NCI-H2171 (cell line): Measurements from ENCODE around the gene AGAP1.
"Not testable (repeated sequence)": the region's sequence is repeated elsewhere in the genome, so short reads cannot be mapped to it uniquely, and the experiment has no call there.

Experiments
- DNase-seq: peaks from one replicate; lab custom pipeline; 2025; lab: John Stamatoyannopoulos, UW

Gene AGAP1

DNA sequence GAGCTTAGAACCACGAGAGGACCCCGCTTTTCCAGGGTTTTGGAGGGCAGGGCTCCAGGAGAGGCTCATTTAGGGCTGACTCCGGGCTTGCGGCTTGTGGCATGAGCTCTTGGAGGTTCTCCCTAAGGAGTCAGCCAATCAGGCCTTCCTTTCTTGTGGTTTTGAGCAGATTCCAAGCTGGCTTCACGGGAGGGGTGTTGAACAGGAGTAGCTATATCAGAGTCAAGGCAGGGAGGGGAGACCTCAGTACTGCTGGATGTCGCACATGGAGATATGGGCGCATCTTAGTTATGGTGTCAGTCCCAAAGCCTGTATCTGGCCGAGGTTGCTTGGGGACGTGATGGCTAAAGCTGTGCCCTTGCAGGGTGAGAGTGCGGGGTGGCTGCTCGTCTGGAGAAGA, 98.6 kb downstream of the AGAP1 start:
- DNase-seq, result no peak

DNA sequence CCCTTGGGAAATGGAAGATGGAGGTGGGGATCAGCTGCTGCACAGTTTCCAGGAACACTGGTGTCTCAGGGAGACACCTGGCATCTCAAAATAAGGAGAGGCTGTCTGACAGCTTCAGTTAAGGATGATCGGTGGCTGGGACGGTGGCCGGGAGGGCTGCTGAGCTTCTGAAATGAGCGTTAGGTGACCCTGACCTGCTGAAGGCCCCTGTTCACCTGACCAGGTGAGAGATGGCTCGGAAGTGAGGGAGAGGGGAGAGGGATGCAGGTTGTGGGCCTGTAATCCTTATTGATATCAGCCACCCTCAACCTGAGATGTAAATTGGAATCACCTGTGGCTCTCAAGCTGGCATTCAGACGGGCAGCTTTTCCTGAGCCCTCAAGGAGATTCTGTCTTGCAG, 99.0 kb downstream of the AGAP1 start:
- DNase-seq, result no peak

DNA sequence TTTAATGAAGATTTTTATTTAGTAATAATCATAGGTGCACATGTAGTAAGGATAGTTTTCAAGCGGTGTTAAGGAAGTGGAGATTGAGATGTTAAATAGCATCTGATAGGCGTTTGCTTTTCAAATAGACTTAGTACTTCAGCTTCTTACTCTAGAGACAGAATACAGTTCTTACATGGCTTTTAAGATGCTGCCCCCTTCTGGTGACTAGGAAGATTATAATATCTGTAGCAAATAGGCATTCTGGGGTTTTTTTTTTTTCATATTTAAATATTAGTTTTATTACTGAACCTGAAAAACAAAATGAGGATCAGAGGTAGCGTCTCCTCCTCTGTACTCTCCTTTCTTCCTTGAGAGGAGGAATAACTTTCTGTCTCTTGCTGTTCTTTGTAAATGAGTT, 100.2 kb downstream of the AGAP1 start:
- peak; percentile 49 for DNase-seq

DNA sequence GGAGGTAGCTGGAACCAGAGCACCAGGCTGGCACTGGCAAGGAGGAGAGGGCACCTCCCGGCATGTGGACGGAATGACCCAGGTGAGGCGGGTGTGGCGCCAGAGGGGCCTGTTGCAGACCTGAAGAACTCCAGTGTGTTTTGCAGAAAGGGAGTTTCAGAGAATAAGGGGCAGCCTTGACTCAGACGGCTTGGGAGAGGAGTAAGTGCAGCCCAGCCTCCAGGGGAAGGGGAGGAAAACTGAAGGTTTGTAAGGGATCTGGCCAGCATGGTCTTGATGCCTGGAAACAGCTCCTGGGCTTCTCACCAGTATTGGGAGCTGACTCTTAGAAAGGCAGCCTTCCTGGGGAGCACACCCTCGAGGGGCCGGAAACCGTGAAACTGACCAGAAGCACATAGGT, 101.1 kb downstream of the AGAP1 start:
- no peak for DNase-seq

DNA sequence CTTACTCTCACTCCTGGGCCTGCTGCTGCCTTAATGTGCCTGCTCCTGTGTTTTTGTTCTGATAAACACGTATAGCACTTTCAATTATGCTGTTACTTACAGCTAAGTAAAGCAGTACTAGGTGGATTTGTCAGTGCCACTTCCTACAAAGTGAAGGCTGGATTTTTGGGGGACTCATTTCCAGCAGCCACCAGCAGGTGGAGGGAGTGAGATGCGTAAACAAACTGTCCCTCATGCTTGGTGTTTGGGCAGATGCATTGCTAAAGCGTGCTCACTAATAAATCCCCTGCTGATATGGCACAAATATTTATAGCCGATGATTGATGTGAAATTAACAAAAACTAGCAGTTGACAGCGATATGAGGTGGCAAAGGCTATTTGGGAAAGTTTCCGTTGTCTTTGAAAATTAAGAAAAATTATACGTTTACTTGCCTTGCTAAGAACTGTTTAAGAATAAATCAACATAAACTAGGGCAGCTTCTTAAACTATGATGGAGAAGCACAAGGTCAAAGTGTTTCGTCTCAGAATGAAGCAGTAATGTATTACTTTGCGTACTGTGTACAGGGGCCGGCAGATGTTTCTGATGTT, 101.7 kb downstream of the AGAP1 start:
- DNase-seq, result no peak

DNA sequence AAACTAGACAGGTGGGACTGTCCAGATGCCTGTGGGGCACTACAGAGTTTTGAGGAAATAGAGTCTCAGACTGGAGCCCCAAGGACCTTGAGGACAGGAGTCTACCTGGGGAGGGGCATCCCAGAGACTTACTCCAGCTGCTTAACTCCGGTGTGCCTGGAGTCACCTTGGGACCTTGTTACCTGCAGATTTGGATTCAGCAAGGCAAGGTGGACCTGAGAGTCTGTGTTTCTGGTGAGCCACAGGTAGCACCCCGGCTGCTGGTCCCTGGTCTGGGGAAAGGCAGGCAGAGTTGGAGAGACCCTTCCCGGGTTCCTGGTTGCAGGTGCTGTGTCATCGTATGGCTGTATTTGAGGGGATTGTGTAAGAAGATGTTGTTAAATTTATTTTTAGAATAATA, 102.4 kb downstream of the AGAP1 start:
- DNase-seq, result no peak

DNA sequence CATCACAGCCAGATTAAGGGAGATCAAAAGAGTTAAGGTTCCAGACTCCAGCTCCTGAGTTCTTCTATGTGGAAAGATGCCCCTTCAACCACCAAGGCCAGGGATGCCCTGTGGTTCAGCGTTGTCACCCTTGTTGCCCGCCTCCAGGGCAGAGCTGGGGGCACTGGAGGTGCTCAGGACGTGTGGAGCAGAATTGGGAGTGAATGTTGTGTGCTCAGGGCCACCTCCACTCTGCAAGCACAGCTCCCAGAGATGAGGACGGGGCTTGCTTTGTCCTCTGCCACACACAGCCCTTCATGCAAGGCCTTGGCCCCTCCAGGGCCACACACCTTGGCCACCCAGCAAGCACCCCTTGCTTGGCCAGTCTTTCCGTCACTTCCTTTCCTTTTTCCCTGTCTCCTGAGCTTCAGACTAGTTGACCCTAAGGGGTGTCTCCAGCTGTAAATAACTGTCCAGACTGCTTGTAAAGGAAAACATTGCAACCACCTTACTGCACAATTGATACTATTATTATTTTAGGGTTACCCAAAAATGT, 103.3 kb downstream of the AGAP1 start:
- DNase-seq, result no peak

DNA sequence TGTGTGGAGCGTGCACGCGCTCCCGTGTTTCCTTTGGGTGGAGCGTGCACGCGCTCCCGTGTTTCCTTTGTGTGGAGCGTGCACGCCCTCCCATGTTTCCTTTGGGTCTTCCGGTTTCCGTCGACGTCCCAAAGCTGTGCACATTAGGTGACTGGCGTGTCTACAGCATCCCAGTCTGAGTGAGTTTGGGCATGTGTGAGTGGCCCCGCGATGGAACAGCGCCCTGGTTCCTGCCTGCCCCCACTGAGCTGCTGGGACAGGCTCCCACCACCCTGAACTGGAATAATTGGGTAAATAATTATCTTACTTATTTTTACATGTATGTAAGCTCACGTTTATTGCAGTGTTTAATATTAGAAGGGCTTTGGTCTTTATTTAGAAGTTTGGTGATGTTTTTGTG, 104.2 kb downstream of the AGAP1 start:
- no peak for DNase-seq

DNA sequence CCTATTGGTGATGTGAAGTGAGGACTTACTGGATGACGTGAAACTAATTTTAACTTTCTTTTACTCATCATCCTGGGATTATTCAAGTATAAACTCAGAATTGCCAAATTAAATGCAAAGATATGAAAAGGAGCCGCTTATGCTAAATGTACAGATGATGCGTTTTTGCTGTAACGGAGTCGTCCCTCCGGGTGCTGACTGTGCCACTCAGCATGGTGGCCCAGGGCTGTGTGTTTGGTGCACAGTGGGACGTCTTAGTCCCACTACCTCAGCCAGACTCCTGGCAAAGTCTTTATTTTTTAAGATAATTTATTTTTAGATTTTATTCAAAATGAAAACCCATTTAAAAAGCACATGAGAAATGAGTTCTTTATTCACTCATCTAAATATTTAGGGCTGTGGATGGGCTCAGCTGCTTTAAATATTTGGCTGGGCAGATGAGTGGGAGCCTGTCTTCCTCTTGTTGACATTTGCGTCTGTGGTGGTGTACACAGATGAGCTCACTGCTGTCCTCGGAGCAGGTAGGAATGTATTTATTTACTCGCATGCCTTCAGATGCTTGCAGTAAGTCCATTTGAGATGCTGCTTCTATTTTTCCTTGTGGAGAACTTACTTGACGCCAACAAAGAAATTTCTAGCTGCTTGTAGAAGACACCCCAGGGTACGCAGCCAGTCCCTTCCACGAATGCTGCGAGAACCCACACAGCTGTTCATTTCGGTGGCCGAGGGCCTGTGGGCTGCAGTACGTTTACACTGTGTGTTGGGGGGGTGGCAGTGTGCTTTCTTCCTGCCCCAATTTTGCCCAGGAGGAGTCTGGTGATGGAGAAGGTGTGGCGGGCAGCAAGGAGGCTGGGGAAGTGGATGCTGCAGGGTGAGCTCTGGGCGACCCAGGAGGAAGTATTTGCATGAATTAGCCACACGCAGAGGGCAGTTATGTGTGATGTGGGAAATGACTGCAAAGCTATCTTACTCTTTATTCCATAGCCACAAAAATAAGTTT, 105.0 kb downstream of the AGAP1 start:
- DNase-seq, result no peak

DNA sequence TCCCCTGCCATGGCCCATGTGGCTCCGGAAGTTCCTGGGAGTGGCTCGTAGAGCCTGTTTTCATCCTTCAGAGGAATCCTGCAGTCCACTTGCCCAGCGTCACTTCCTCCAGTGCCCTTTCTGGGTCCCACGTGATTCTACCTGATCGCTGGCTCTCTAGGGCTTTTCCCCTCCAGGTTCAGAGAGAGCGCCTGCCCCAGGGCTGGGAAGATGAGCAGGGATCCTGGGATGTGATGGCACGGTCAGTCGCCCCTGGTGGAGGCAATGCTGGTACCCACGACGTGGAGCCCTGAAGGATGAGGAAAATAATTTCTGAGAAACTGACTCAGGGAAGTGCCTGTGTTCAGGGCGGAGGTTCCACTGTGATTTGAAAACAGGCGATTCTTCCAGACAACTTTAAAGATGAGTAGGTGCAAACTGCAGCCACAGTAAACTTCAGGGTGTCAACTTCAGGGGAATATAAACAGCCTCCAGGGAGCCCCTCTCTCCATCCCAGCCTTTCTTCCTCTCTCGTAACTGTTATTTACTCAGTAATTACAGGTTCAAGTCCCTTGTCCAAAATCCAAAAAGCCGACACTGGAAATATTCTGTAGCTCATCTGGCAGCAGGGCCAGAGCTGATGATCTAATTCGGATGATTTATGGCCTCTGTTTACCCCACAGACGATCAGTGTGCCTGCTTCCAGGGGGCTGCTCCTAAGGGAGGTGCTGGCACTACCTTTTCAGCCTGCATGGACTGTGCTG, 105.9 kb downstream of the AGAP1 start:
- no peak for DNase-seq

DNA sequence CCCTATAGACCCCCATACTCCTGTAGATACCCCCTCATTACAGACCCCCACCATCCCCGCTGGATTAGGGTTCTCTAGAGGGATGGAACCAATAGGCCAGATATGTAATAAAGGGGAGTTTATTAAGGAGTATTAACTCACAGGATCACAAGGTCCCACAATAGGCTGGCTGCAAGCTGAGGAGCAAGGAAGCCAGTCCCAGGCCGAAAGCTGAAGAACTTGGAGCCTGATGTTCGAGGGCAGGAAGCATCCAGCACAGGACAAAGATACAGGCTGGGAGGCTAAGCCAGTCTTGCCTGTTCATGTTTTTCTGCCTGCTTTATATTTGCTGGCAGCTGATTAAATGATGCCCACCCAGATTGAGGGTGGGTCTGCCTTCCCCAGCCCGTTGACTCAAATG, 106.6 kb downstream of the AGAP1 start:
- no peak for DNase-seq

DNA sequence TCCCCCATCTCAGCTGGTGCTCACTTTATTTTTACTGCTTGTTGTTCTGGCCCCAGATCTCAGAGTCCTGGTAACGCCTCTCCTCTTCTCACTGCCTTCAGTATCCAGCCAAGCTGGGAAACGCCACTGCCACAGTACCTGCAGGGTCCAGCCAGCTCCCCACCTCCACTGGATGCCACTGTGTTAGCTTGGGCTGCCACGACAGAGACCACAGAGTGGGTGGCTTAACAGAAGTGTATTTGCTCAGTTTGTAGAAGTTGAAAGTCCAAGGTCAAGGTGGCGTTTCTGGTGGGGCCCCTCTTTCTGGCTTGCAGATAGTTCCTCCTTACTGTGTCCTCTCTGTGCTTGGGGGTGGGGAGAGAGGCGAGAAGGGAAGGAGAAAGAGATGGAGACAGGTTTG, 107.1 kb downstream of the AGAP1 start:
- no peak for DNase-seq

DNA sequence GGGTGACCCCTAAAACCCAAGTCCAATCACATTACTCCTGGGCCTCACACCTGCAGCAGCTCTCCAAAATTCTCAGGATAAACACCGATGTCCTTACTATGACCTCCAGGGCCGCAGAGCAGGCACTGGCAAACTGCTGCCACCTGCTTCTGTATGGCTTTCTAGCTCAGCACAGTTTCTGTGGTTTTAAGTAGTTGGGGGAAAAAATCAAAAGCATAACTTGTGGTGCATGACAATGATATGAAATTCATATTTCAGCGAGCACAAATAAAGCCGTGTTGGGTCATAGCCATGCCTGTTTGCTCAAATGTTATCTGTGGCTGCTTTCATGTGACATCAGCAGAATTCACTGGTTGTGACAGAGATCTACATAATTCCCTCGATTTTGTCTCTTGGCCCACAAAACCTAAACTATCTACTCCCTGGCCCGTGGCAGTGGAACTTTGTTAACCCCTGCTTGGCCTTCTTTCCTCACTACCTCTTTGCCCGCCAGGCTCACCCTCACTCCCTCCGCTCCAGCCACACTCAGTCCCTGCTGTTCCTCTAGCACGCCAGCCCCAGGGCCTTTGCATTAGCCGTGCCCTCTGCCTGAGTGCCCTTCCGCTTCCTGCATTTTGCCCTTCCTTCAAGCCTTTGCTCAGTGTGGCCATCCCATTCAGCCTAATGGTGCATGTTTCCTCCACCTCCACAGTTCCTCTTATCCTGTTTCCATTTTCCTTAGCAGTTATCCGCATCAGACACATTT, 108.3 kb downstream of the AGAP1 start:
- no peak for DNase-seq

DNA sequence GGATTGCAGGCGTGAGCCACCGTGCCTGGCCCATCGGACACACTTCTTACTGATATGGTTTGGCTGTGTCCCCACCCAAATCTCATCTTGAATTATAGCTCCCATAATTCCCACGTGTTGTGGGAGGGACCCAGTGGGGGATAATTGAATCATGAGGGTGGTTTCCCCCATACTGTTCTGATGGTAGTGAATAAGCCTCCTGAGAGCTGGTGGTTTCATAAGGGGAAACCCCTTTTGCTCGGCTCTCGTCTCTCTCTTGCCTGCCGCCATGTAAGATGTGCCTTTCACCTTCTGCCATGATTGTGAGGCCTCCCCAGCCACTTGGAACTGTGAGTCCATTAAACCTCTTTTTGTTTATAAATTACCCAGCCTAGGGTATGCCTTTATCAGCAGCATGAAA, 109.1 kb downstream of the AGAP1 start:
- DNase-seq, result not testable (repeated sequence)

DNA sequence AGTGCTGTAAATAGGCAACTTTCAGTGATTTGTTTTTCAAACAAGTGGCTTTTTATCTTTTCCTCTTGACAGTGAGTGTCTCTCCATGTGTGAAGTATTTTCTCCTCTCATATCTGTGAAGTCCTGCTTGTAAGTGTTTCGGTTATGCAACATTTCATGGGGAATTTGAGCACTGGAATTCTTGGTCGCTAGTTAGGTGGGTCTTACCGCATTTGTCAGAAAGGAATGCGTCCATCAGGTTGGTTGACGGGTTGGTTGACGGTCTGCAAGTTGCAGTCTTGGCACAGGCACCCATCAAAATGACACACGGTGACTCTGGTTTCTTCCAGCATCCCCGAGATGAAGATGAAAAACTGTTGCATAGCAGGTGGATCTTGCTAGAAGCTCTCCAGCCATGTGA, 109.8 kb downstream of the AGAP1 start:
- no peak for DNase-seq

DNA sequence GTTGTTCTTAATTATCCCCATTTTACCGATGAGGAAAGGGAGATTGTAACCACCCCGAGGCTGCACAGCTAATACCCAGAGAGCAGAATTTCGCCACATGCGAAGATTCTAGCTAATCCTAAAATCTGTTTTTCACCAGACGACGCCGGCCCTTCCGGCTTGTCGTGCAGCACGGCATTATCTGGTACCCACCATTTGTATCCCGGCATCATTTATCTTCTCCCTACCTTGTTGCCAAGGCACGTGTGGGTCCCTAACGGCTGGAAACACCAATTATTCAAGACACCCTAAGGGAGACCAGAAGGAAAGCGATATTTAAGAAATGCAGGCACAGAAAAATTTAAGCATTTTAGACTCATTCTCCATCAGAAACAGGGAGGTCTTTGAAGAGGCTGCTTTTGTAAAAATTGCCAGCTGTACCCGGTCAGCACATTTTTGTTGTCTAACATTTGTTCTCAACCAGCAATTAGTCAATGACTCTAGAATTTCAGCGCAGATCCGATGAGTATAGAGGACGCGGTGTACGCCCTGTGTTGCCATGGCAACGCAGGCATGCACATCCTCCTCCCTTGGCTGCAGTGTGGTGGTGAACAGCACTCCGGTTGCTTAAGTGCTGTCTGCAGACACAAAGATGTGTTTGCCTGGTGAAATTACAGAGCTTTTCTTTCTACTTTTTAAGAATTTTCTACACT, 111.6 kb downstream of the AGAP1 start:
- peak; percentile 79 for DNase-seq

DNA sequence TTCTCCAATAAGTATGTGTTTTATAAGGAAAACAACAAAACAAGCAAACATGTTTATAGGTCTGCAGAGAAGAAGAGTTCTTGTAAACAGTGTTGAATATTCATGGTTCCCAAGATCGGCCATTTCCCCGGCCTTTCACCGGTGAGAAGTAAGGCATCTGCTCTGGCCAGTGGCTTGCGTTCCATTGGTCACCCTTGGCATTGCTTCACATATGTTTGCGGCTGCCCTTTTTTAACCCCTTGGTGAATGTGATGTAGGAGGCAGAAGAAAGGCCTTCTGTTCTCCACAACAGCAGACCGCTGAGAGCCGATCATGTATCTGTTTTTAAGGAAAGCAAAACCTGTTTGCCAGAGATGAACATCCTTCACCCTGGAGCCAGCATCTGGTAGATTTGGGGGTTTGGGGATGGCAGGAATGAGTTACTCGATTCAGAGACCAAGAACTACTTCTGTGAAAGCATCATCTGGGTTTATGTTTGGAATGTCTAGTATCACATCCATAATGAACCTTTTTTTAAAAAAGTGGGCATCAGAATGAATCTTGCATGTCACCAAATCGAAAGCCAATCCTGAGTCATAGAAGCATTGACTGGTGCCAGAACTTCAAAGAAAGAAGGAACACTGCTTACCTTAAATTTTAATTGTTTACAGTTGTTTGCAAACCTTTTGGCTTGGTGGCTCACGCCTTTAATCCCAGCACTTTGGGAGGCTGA, 112.3 kb downstream of the AGAP1 start:
- DNase-seq, result no peak

DNA sequence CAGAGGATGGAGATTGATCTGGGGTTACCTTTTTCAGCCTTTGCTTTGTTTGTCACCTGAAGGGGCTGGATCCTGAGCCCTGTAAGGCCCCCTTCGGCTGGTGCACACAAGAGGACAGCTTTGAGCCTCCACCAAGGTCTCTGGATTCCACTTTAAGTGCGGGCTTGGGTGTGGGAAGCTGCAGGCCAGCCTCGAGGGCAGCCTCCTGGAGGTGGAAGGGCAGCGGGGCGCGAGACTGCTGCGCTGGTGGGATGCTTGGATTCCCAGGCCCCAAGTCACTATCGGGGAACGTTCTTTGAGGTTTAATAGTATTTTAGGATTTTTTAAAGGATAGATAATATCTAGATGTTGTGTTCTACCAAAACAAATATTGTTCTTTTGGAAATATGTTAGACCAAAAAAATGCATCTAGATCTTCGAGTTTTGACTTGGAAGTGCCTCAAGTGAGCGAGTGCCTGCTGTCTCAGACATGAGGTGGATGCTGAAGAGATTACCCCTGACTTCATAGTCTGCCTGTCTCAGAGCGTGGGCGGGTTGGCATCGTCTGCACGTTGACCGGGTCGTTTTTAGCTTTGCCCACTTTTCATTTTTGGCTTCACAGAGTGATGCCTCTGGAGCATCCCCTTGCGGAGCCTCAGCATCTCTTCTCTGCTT, 113.8 kb downstream of the AGAP1 start:
- no peak for DNase-seq

DNA sequence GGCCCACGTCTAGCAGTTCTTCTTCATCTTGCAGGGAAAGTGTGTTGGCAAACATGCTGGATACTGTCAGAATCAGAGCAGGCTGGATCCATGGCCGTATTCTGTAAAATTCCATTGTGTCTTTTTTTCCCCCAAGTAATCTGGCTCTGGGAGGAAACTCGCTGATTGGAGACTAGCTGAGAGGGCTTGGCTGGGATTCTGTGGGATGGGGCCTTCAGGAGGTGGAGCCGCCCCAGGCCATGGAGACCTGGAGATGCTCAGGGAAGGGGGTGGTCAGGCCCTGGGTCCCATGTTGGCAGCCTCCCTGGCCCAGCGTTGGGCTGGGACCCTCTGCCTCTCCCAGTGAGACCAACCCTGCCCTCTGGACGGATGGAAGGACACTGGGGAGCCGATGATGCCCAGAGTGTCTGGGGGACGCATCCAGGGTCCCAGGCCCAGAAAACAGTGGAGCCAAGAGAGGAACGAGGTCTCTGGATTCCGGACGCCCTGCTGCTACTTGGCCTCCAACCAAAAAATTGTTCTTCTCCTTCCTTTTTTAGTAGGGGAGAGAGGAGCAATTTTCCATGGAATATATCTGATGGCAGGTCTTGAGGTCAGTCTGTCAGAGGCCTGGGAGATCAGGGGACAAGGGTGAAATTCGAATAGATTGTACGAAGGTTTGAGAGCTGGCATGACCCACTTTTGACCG, 114.5 kb downstream of the AGAP1 start:
- no peak for DNase-seq
